GM23248 (cell line): ENCODE results near the gene RDX. TPM values are rescaled to one million over a fixed set of nuclear protein-coding genes. Genes with fewer than 3 reads are reported as not detected.

ENCODE experiments used
- DNase-seq: peaks from one replicate; pipeline ENCODE4 v3.0.0-alpha.2; 2015
- H2AFZ ChIP-seq: fragments of 200-600 bp; sonication (generic); 2 replicates; pipeline ENCODE4 v1.6.1; 2016; ENCODE audit warnings: antibody characterized with exemption
- H3F3A ChIP-seq: fragments of 200-600 bp; sonication (generic); 2 replicates; pipeline ENCODE4 v1.6.1; 2016; ENCODE audit warnings: mild to moderate bottlenecking, antibody characterized with exemption, mixed run types; ENCODE audit not compliant: insufficient read depth
- H3K27ac ChIP-seq: fragments of 200-600 bp; sonication (generic); 2 replicates; pipeline ENCODE4 v1.5.1; 2016; ENCODE audit warnings: mild to moderate bottlenecking
- H3K27me3 ChIP-seq: fragments of 200-600 bp; sonication (generic); replicated peaks from 2 replicates; pipeline ENCODE4 v1.6.1; 2016; ENCODE audit warnings: mild to moderate bottlenecking; ENCODE audit not compliant: insufficient read depth
- H3K36me3 ChIP-seq: fragments of 200-600 bp; sonication (generic); 2 replicates; pipeline ENCODE4 v1.6.1; 2016; ENCODE audit warnings: low read depth, mild to moderate bottlenecking
- H3K4me1 ChIP-seq: fragments of 200-600 bp; sonication (generic); 2 replicates; pipeline ENCODE4 v1.6.1; 2016; ENCODE audit warnings: mild to moderate bottlenecking; ENCODE audit not compliant: insufficient read depth
- H3K4me2 ChIP-seq: fragments of 200-600 bp; sonication (generic); one replicate; pipeline ENCODE4 v1.6.1; 2016; ENCODE audit warnings: mild to moderate bottlenecking; ENCODE audit not compliant: unreplicated experiment
- H3K4me3 ChIP-seq: fragments of 200-600 bp; sonication (generic); 2 replicates; pipeline ENCODE4 v1.5.1; 2016; ENCODE audit warnings: mild to moderate bottlenecking
- H3K79me2 ChIP-seq: fragments of 200-600 bp; sonication (generic); 2 replicates; pipeline ENCODE4 v1.6.1; 2016; ENCODE audit warnings: mild to moderate bottlenecking; ENCODE audit not compliant: insufficient read depth
- H3K9ac ChIP-seq: fragments of 200-600 bp; sonication (generic); 2 replicates; pipeline ENCODE4 v1.6.1; 2016; ENCODE audit warnings: mild to moderate bottlenecking
- H3K9me2 ChIP-seq: fragments of 200-600 bp; sonication (generic); 2 replicates; pipeline ENCODE4 v1.6.1; 2016; ENCODE audit warnings: mixed run types, mild to moderate bottlenecking, moderate library complexity; ENCODE audit not compliant: insufficient read depth
- H3K9me3 ChIP-seq: fragments of 200-600 bp; sonication (generic); one replicate; pipeline ENCODE4 v1.6.1; 2017; ENCODE audit warnings: low read depth
- H4K20me1 ChIP-seq: fragments of 200-600 bp; sonication (generic); 2 replicates; pipeline ENCODE4 v1.6.0; 2016; ENCODE audit not compliant: insufficient read depth
- EZH2 ChIP-seq: fragments of 200-600 bp; sonication (generic); IDR thresholded peaks from 2 replicates; pipeline ENCODE4 v1.6.1; 2018; ENCODE audit warnings: antibody characterized with exemption, mild to moderate bottlenecking; ENCODE audit not compliant: insufficient read depth, poor library complexity, severe bottlenecking
- EZH2phosphoT487 ChIP-seq: fragments of 200-600 bp; sonication (generic); IDR thresholded peaks from 2 replicates; pipeline ENCODE4 v1.6.1; 2018; ENCODE audit warnings: antibody characterized with exemption, moderate library complexity, mild to moderate bottlenecking, low read depth; ENCODE audit not compliant: insufficient read depth
- WGBS, 2 experiments: methylation state at CpG; one replicate each; pipeline ENCODE4 v1.1.6; 2015 to 2017; ENCODE audit warnings: low lambda C conversion rate in 2 of 2, low coverage in 1 of 2; ENCODE audit errors: missing lambda C conversion rate in 2 of 2; 5-methylcytosine and 5-hydroxymethylcytosine counted together
- in situ Hi-C: fragments of 300-500 bp; cut with MboI; formaldehyde crosslinking; loops from 2 replicates; pipeline ENCODE4 v1.15.0; 2020
- polyA plus RNA-seq: library from polyadenylated mRNA; unstranded; fragments of >200 nt; fragmentation: Nextera tagmentation; extraction: Ambion mirVana; gene quantifications from 2 replicates; pipeline ENCODE4 v1.2.1, GENCODE V29; 2016
- total RNA-seq: library from RNA; depleted of rRNA; stranded (reverse); fragments of >200 nt; shearing (Covaris generic); gene quantifications from 2 replicates; pipeline ENCODE4 v1.2.3, GENCODE V29; 2014

The RDX gene
- total and polyA plus RNA-seq, 2 experiments from 2014 or later, result 69.5 to 95.4 TPM

DNA sequence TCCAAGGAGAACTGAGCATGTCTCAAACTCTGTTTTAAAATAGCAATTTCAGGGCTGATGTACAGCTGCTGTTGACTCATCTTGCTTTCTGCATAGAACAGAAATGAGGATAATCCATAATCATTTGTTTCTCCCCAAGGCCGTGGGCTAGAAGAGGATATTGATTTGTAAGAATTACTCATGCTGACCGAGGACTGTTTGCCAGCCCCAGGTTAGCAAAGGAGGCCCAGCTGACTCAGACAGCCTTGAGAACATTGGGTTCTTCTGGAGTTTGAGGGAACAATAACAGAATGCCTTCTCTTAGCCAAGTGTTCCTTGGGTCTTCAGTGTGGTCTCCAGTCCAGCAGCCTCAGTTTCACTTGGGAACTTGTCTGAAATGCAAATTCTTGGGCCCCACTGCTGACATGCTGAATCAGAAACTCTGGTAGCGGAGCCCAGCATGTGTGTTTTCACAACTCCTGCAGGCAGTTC is 111.3 kb downstream of the RDX start:
- Histone ChIP-seq H3K9me3 (no peaks in the 10 kb centered on the region), H3K79me2 (no peaks in the 10 kb centered on the region), H3K4me1 (peaks cover 23% of the 10 kb centered on the region), H3F3A (peaks cover 10% of the 10 kb centered on the region; the same call in 1 of the 2 replicates), H3K9me2 (no peaks in the 10 kb centered on the region), H3K36me3 (no peaks in the 10 kb centered on the region), H3K27ac (no peak overlapping the region), H3K27me3 (no peaks in the 10 kb centered on the region), H3K9ac (no peak overlapping the region), H2AFZ (no peak overlapping the region), H3K4me2 (no peak overlapping the region), H3K4me3 (no peak overlapping the region), H4K20me1 (no peaks in the 10 kb centered on the region)
- DNase-seq, result peak; percentile 57
- TF ChIP-seq EZH2phosphoT487 (no peak), EZH2 (no peak)
- in situ Hi-C loops, result no loop called here
- 33% methylated on average over 3 of the region's 3 CpGs for WGBS, 2 experiments

DNA sequence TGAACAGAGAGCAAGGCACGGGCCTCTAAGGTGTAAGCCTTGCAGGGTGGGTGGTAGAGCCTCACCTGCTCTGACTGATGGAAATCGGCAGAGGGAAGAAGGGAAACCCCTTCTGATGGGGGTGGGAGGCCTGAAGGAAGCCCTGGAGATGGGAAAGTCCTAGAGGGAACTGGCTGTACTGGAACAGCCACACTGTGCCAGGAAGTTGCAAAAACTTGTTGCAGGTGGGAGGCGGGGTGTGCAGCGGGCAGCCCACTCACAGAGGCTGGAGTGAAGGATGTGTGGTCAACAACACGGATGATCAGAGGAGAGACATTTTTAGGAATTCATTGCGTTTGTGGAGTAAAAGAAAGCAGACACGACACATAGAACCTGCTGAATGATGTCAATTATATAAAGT is 112.0 kb downstream of the RDX start:
- no peaks in the 10 kb centered on the region for H4K20me1 ChIP-seq
- no peak overlapping the region for H3K4me3 ChIP-seq
- H3K9ac ChIP-seq, result no peak overlapping the region
- no peak overlapping the region for H2AFZ ChIP-seq
- no peak overlapping the region for H3K4me2 ChIP-seq
- WGBS, 2 experiments, result 82 to 87% methylated on average over 7 of the region's 7 CpGs
- TF ChIP-seq EZH2, result no peak
- no peaks in the 10 kb centered on the region for H3K9me2 ChIP-seq
- no peaks in the 10 kb centered on the region for H3K9me3 ChIP-seq
- no peaks in the 10 kb centered on the region for H3K79me2 ChIP-seq
- no peak overlapping the region for H3K27ac ChIP-seq
- H3F3A ChIP-seq, result peaks cover 10% of the 10 kb centered on the region; the same call in 1 of the 2 replicates
- H3K36me3 ChIP-seq, result no peaks in the 10 kb centered on the region
- H3K27me3 ChIP-seq, result no peaks in the 10 kb centered on the region
- DNase-seq, result no peak
- peaks cover 23% of the 10 kb centered on the region for H3K4me1 ChIP-seq
- in situ Hi-C loops, result no loop called here

DNA sequence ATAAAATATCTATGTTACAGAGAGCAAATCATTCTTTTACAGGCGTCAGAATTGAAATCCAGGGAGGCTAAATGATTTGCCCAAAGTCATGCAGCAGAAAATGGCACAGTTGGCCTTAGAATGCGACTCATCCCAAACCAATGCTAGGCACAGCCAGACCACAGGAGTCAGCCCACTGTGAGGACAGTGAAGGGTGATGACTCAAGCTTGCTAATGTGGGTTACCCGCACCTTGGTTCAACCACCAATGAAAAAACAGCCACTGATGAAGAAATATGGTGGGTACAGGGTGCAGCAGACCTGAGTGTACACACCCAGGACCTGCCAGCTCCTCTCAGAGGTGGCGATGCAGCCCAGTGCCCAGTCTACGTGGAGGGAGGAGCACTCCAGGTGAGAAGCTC is 113.5 kb downstream of the RDX start:
- WGBS, 2 experiments, result 68 to 71% methylated on average over 5 of the region's 5 CpGs
- Histone ChIP-seq H3K27me3 (no peaks in the 10 kb centered on the region), H3F3A (peaks cover 10% of the 10 kb centered on the region; the same call in 1 of the 2 replicates), H3K4me2 (no peak overlapping the region), H3K4me3 (no peak overlapping the region), H4K20me1 (no peaks in the 10 kb centered on the region), H3K9me2 (no peaks in the 10 kb centered on the region), H3K79me2 (no peaks in the 10 kb centered on the region), H3K27ac (no peak overlapping the region), H2AFZ (no peak overlapping the region), H3K9ac (no peak overlapping the region), H3K36me3 (no peaks in the 10 kb centered on the region), H3K4me1 (peaks cover 23% of the 10 kb centered on the region), H3K9me3 (no peaks in the 10 kb centered on the region)
- in situ Hi-C loops, result no loop called here
- DNase-seq, result peak; percentile 85
- no peak for TF ChIP-seq EZH2
- TF ChIP-seq EZH2phosphoT487, result no peak

DNA sequence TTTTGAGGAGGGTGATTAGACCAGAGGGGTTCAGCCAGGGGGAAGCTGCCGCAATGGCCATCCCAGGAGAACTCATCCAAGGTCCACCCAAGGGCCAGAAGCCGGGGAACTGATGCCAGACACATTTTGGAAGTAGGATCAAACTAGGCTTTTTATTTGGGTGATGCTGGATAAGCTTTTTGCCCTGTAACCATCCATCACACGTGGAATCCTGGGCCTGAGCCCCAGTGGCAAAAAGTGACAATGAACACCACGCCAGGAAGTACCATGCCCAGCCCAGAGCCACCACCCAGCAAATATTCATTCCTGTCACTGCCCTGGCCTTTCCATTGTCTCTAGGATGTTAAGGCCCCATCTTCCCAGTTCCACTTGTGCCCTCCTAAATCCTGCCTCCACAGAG is 117.3 kb downstream of the RDX start:
- in situ Hi-C loops, result no loop called here
- WGBS, 2 experiments, result 97 to 100% methylated on average over 4 of the region's 4 CpGs
- no peak overlapping the region for H3K4me2 ChIP-seq

DNA sequence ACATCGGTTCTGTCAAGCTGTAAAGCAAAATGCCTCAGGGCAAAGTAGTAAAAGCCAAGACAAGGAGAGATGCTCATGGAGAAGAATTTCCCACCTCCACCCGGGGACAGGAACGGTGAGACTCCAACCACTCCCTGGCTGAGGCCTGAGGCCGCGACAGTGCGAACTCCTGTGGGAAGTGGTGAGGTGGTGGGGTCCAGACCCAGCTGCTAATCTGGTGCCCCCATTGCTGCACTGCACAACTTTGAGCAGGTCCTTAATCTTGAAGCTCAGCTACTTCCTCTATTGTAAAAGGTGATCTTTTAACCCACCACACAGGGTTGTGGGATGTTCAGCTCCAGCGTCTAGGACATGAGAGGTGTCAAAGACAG is 119.3 kb downstream of the RDX start:
- in situ Hi-C loops, result no loop called here
- no peak overlapping the region for H3K27ac ChIP-seq
- WGBS, 2 experiments, result 94 to 95% methylated on average over 7 of the region's 7 CpGs

More for the DNA sequence above, 117.3 kb downstream of the RDX start:
- Histone ChIP-seq H3K4me3 (no peak overlapping the region), H3K27ac (no peak overlapping the region), H3K9me3 (no peaks in the 10 kb centered on the region), H3K27me3 (no peaks in the 10 kb centered on the region), H3F3A (peaks cover 12% of the 10 kb centered on the region), H3K9ac (no peak overlapping the region), H4K20me1 (no peaks in the 10 kb centered on the region), H3K79me2 (no peaks in the 10 kb centered on the region), H2AFZ (no peak overlapping the region), H3K4me1 (peaks cover 16% of the 10 kb centered on the region), H3K9me2 (no peaks in the 10 kb centered on the region), H3K36me3 (no peaks in the 10 kb centered on the region)
- no peak for DNase-seq
- no peak for TF ChIP-seq EZH2phosphoT487
- no peak for TF ChIP-seq EZH2

More for the DNA sequence above, 119.3 kb downstream of the RDX start:
- no peaks in the 10 kb centered on the region for H3K36me3 ChIP-seq
- no peak overlapping the region for H3K4me2 ChIP-seq
- peaks cover 17% of the 10 kb centered on the region for H3F3A ChIP-seq
- no peak for DNase-seq
- H3K27me3 ChIP-seq, result no peaks in the 10 kb centered on the region
- no peak overlapping the region for H3K4me3 ChIP-seq
- peaks cover 7% of the 10 kb centered on the region; the same call in 1 of the 2 replicates for H3K4me1 ChIP-seq
- no peaks in the 10 kb centered on the region for H3K9me2 ChIP-seq
- H4K20me1 ChIP-seq, result no peaks in the 10 kb centered on the region
- H3K9ac ChIP-seq, result no peak overlapping the region
- TF ChIP-seq EZH2 (no peak), EZH2phosphoT487 (no peak)
- no peak overlapping the region for H2AFZ ChIP-seq
- H3K9me3 ChIP-seq, result no peaks in the 10 kb centered on the region
- H3K79me2 ChIP-seq, result no peaks in the 10 kb centered on the region
